ENCODE measurements around the gene BRAP. TPM values are rescaled to one million over a fixed set of nuclear protein-coding genes. Genes with fewer than 3 reads are reported as not detected.
A peak's percentile ranks its signal among the peaks of the same experiment; 100 is the strongest.
"Not testable (repeated sequence)": the region's sequence is repeated elsewhere in the genome, so short reads cannot be mapped to it uniquely, and the experiment has no call there.

BRAP gene
- total RNA-seq, 8 experiments from 2014 or later: 14.3 to 23.4 (median 18.9) TPM

GRCh38 chr12:111656016-111656415 is 29.7 kb downstream of the BRAP start:
- Histone ChIP-seq H3K27ac (no peak overlapping the region), H3K4me3 (no peak overlapping the region), H3K4me1 (replicated peaks in 1 of 2) (no peaks in the 10 kb centered on the region)
- no peak for ATAC-seq (replicated peaks in 6 of 8)
- WGBS, 10 experiments: 60 to 100% (median 95%) methylated on average over 1 to 4 of the region's 4 CpGs; no CpG with 5 or more reads in 3 of the 10 experiments
- in situ Hi-C loops (cut with MboI; ENCODE audit: low pct_unique_long_range_greater_than_20kb in 2 of 9, low sequenced_read_pairs in 9 of 9, unreplicated experiment in 9 of 9): no loop called here

- H3K4me3 ChIP-seq: no peak overlapping the region
- in situ Hi-C loops (cut with MboI; ENCODE audit: low pct_unique_long_range_greater_than_20kb in 2 of 9, low sequenced_read_pairs in 9 of 9, unreplicated experiment in 9 of 9): no loop called here
- H3K4me1 ChIP-seq (replicated peaks in 1 of 2): no peaks in the 10 kb centered on the region
- no peak overlapping the region for H3K27ac ChIP-seq
- no peak for ATAC-seq (replicated peaks in 6 of 8)
- WGBS, 10 experiments: 40 to 100% (median 97%) methylated on average over 1 to 3 of the region's 3 CpGs; no CpG with 5 or more reads in 2 of the 10 experiments
These were observed 30.4 kb downstream of the BRAP start for GRCh38 chr12:111655356-111655755.

GRCh38 chr12:111653596-111653995 is 32.2 kb downstream of the BRAP start:
- H3K4me3 ChIP-seq: no peak overlapping the region
- H3K27ac ChIP-seq: no peak overlapping the region
- 29 to 88% (median 60%) methylated on average over 1 to 5 of the region's 6 CpGs; no CpG with 5 or more reads in 1 of the 10 experiments for WGBS, 10 experiments

GRCh38 chr12:111652530-111652929 is 33.2 kb downstream of the BRAP start:
- H3K27ac ChIP-seq: not testable (repeated sequence)

More at GRCh38 chr12:111653596-111653995, 32.2 kb downstream of the BRAP start:
- no peaks in the 10 kb centered on the region for H3K4me1 ChIP-seq (replicated peaks in 1 of 2)
- in situ Hi-C loops (cut with MboI; ENCODE audit: low pct_unique_long_range_greater_than_20kb in 2 of 9, low sequenced_read_pairs in 9 of 9, unreplicated experiment in 9 of 9): no loop called here
- no peak for ATAC-seq (replicated peaks in 6 of 8)

GRCh38 chr12:111650912-111651311 is 34.8 kb downstream of the BRAP start:
- in situ Hi-C loops (cut with MboI; ENCODE audit: low pct_unique_long_range_greater_than_20kb in 2 of 9, low sequenced_read_pairs in 9 of 9, unreplicated experiment in 9 of 9): no loop called here
- Histone ChIP-seq H3K27ac (no peak overlapping the region), H3K4me3 (no peak overlapping the region), H3K4me1 (replicated peaks in 1 of 2) (no peaks in the 10 kb centered on the region)
- WGBS, 10 experiments: 90 to 100% (median 100%) methylated on average over 1 to 5 of the region's 7 CpGs; no CpG with 5 or more reads in 2 of the 10 experiments
- no peak for ATAC-seq (replicated peaks in 6 of 8)

More at GRCh38 chr12:111652530-111652929, 33.2 kb downstream of the BRAP start:
- ATAC-seq (replicated peaks in 6 of 8); H3K4me3 ChIP-seq; in situ Hi-C loops (cut with MboI; ENCODE audit: low pct_unique_long_range_greater_than_20kb in 2 of 9, low sequenced_read_pairs in 9 of 9, unreplicated experiment in 9 of 9); H3K4me1 ChIP-seq (replicated peaks in 1 of 2): not testable (repeated sequence)
- WGBS, 10 experiments: 73 to 100% (median 92%) methylated on average over 1 to 6 of the region's 9 CpGs; no CpG with 5 or more reads in 3 of the 10 experiments

- no peak overlapping the region for H3K4me3 ChIP-seq
- in situ Hi-C loops (cut with MboI; ENCODE audit: low pct_unique_long_range_greater_than_20kb in 2 of 9, low sequenced_read_pairs in 9 of 9, unreplicated experiment in 9 of 9): no loop called here
- H3K4me1 ChIP-seq (replicated peaks in 1 of 2): no peaks in the 10 kb centered on the region
- 80 to 100% (median 98%) methylated on average over 1 to 5 of the region's 5 CpGs; no CpG with 5 or more reads in 1 of the 10 experiments for WGBS, 10 experiments
- peak in 2 of 8 experiments; percentile 64 to 88 for ATAC-seq (replicated peaks in 6 of 8)
- H3K27ac ChIP-seq: no peak overlapping the region
These were observed 40.3 kb downstream of the BRAP start for GRCh38 chr12:111645433-111645832.

- Histone ChIP-seq H3K4me1 (replicated peaks in 1 of 2) (no peaks in the 10 kb centered on the region), H3K4me3 (no peak overlapping the region), H3K27ac (no peak overlapping the region)
- in situ Hi-C loops (cut with MboI; ENCODE audit: low pct_unique_long_range_greater_than_20kb in 2 of 9, low sequenced_read_pairs in 9 of 9, unreplicated experiment in 9 of 9): no loop called here
- WGBS, 10 experiments: 0 to 100% (median 82%) methylated on average over 1 to 3 of the region's 3 CpGs
- peak in 2 of 8 experiments; percentile 29 to 89 for ATAC-seq (replicated peaks in 6 of 8)
These were observed 42.3 kb downstream of the BRAP start for GRCh38 chr12:111643427-111643826.

GRCh38 chr12:111642681-111643426 is 42.9 kb downstream of the BRAP start:
- H3K4me3 ChIP-seq: no peak overlapping the region
- ATAC-seq (replicated peaks in 6 of 8): no peak
- in situ Hi-C loops (cut with MboI; ENCODE audit: low pct_unique_long_range_greater_than_20kb in 2 of 9, low sequenced_read_pairs in 9 of 9, unreplicated experiment in 9 of 9): no loop called here
- WGBS, 10 experiments: 31 to 100% (median 80%) methylated on average over 1 to 4 of the region's 4 CpGs
- no peaks in the 10 kb centered on the region for H3K4me1 ChIP-seq (replicated peaks in 1 of 2)
- no peak overlapping the region for H3K27ac ChIP-seq

- in situ Hi-C loops (cut with MboI; ENCODE audit: low pct_unique_long_range_greater_than_20kb in 2 of 9, low sequenced_read_pairs in 9 of 9, unreplicated experiment in 9 of 9): no loop called here
- ATAC-seq (replicated peaks in 6 of 8): no peak
- H3K4me3 ChIP-seq: no peak overlapping the region
- WGBS, 10 experiments: 80 to 100% (median 94%) methylated on average over 1 to 5 of the region's 5 CpGs; no CpG with 5 or more reads in 3 of the 10 experiments
- H3K27ac ChIP-seq: no peak overlapping the region
- peaks cover 17 to 18% of the 10 kb centered on the region in 2 donors for H3K4me1 ChIP-seq (replicated peaks in 1 of 2)
These were observed 45.2 kb downstream of the BRAP start for GRCh38 chr12:111640506-111640905.

GRCh38 chr12:111638556-111638955 is 47.2 kb downstream of the BRAP start:
- 31 to 96% (median 80%) methylated on average over 2 to 6 of the region's 6 CpGs for WGBS, 10 experiments
- no peak overlapping the region for H3K27ac ChIP-seq
- H3K4me1 ChIP-seq (replicated peaks in 1 of 2): peaks cover 17 to 20% of the 10 kb centered on the region in 2 donors
- no peak overlapping the region for H3K4me3 ChIP-seq
- no peak for ATAC-seq (replicated peaks in 6 of 8)
- in situ Hi-C loops (cut with MboI; ENCODE audit: low pct_unique_long_range_greater_than_20kb in 2 of 9, low sequenced_read_pairs in 9 of 9, unreplicated experiment in 9 of 9): no loop called here

- Histone ChIP-seq H3K4me3 (peak overlapping the region in 1 of 5 donors; percentile 4), H3K4me1 (replicated peaks in 1 of 2) (peaks cover 17 to 20% of the 10 kb centered on the region in 2 donors), H3K27ac (peak overlapping the region in 1 of 2 donors; percentile 45)
- 3 to 30% (median 13%) methylated on average over 4 to 13 of the region's 19 CpGs; no CpG with 5 or more reads in 1 of the 10 experiments for WGBS, 10 experiments
- ATAC-seq (replicated peaks in 6 of 8): peak; percentile 67 to 94 (median 80)
- in situ Hi-C loops (cut with MboI; ENCODE audit: low pct_unique_long_range_greater_than_20kb in 2 of 9, low sequenced_read_pairs in 9 of 9, unreplicated experiment in 9 of 9): no loop called here
These were observed 49.4 kb downstream of the BRAP start for GRCh38 chr12:111636209-111636945.

- WGBS, 10 experiments: 63 to 86% (median 71%) methylated on average over 1 to 8 of the region's 8 CpGs; no CpG with 5 or more reads in 4 of the 10 experiments
- ATAC-seq (replicated peaks in 6 of 8): peak in 6 of 8 experiments; percentile 6 to 22 (median 9)
- H3K4me3 ChIP-seq: no peak overlapping the region
- H3K4me1 ChIP-seq (replicated peaks in 1 of 2): peaks cover 17 to 20% of the 10 kb centered on the region in 2 donors
- in situ Hi-C loops (cut with MboI; ENCODE audit: low pct_unique_long_range_greater_than_20kb in 2 of 9, low sequenced_read_pairs in 9 of 9, unreplicated experiment in 9 of 9): no loop called here
- H3K27ac ChIP-seq: peak overlapping the region in 1 of 2 donors; percentile 45
These were observed 50.2 kb downstream of the BRAP start for GRCh38 chr12:111635524-111635923.
